HG03558 (cell line): ENCODE measurements around the gene UNC5B.

Source experiments
- ATAC-seq: cut with Tn5 transposase; IDR thresholded peaks from one replicate; pipeline ENCODE4 v1.9.1; 2021; ENCODE audit warnings: moderate number of reproducible peaks; ENCODE audit not compliant: unreplicated experiment; ENCODE audit errors: extremely low read depth

The UNC5B gene

DNA sequence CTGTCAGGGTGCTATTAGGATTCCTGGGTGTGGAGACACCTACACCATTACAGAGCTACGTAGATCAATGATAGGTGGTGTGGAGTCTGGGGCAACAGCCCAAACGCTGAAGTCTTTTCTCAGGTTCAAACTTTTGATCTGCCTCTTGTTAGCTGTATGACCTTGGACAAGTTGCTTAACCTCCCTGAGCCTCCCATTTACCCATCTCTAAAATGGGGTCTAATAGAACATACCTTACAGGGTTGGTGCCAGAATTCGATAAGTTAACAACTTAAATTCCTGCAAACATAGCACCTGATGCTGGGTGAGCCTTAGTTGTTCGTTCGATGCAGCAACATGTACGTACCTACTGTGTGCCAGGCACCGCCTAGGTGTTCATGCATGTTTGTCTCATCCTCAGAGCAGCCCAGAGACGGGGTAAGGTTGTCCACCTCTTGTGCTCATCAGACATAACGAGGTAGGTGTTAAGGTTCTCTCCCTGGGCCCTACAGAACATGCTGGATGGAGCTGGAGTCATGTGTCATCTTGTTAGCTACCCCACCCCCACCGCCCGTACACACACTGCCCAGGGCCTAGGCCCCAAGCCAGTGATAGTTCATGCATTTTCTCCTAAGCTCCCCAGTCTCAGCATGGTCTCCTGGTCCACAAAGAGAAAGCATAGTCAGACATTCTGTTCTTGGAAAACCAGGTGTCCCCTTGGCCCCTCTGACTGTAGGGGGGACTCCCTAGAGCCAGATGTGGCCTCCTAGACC is 65.7 kb downstream of the UNC5B start:
- ATAC-seq, result no peak

DNA sequence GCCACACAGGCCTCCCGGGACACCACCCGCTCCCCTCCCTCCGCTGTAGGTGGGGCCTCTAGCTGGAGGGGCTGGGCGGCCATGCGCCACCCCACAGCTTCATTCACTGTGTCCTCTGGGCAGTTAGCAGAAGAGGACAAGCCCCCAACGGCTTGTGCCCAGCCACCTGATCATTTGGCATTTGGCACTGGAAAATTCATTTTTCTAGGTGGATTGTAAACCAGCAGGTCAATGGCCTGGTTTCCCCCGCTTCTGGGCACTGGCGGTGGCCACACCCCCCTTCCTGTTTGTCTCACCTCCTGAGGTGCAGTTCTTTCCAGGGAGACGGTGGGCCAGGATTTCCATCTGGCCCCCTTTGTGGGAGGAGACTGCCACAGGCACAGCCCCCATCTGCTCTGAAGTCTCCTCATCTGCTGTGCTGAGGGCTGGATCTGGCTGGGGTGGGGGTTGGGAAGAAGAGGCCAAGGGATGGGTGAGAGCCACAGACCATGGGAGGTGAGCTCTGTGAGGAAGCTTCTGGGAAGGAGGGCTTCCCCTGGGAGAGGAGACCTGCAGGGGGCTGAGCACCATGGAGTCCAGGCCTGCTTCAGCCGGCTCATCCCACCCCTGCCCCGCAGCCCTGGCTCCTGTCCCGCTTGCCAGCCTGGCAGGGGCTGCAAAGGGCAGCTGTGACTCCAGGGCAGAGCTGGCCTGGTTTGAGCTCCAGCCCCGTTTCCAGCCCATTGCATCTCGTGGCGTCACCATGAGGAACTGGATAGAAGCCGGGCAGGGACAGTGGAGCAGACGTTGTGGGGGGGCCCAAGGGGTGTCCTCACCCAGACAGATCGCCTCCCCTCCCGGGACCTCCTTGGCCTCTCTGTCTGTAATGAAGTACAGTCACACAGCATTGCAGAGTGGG is 66.6 kb downstream of the UNC5B start:
- no peak for ATAC-seq

GRCh38 chr10:71279590-71280170 is 67.3 kb downstream of the UNC5B start:
- no peak for ATAC-seq

DNA sequence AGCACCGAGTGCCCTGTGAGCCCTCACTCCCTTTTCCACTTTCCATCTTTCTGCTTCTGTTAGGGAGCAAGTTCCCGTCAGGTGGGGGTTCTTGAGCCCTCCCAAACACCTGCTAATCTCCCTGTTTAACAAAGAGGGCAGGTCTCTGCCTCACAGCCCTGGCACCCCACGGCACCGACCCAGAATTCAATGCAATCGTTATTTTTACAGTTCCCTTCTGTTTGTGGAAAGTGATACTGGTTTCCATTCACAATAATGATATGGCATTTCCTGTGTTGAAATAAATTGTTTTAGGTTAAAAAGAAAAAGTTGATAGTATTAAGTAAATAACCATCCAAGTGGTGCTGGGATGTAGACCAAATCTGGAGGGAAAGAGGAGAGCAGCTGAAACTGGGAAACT is 67.8 kb downstream of the UNC5B start:
- ATAC-seq, result no peak

DNA sequence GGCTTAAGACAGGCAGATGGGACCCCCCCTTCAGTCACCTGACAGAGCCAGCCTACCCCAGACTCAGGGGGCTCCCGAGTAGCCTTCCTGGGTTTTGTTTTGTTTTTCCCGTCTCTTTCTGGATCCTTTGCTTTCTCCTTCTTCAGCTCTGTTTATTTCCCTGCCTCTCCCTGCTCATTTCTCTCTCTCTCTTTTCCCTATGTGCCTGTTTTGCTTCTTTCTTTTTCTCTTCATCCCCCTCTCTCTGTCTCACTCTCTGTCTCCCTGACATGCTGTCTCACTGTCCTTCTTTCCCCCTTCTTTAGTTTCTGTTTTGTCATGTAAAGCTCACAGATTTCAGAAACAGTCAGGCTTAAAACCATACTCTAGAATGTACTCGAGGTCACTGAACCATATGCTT is 68.5 kb downstream of the UNC5B start:
- ATAC-seq, result no peak

GRCh38 chr10:71281646-71282322 is 69.4 kb downstream of the UNC5B start:
- ATAC-seq, result no peak

DNA sequence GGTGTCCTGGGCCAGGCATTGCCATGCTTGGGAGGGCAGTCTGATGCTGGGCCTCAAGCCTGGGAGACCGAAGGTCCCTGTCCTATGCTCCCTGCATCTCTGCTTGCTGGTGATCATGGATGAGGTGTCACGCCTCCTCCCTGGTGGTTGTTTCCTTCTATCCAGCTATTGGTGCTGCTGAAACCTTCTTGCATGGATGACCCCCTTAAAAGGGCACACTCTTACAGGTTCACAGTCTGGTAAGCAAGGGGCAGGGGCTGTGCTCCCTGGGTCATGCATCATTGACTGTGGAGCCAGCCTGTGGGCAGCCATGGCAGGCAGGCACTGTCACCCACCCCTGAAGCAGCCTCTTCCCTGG is 69.9 kb downstream of the UNC5B start:
- no peak for ATAC-seq

DNA sequence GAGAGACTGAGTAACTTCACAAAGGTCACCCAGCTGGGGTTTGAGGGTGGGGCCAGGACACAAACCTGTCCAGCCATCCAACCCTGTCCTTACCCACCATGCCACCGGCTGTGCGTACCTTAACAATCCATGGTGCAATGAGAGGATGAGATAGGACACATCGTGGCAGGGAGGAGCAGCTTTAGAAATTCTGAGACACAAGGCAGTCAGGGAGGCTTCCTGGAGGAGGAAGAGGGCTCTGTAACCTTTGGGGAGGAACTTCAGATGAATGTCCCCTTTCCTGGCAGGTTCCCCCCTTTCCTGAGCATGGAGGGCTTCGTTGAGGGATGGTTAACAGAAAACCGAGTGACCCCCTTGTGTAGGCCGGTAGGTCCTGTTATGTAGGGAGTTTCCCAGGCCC is 71.0 kb downstream of the UNC5B start:
- no peak for ATAC-seq

DNA sequence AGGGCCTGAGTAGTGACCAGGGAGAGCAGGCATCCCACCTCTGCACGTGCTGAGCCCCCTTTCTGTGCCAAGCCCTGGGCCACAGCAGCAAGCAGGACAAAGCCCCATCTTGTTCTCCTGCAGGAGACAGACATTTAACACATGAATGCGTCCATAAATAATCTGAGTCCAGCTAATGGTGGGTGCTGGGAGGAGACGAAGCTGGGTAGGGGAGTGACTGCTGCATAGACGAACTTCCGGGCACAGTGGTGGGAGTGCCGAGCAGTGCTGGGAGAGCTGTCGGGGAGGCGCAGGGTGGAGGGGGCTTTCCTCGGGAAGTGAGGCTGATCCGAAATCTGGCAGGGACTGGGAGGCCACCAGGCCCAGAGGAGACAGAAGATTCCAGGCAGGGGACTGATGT is 71.5 kb downstream of the UNC5B start:
- no peak for ATAC-seq

DNA sequence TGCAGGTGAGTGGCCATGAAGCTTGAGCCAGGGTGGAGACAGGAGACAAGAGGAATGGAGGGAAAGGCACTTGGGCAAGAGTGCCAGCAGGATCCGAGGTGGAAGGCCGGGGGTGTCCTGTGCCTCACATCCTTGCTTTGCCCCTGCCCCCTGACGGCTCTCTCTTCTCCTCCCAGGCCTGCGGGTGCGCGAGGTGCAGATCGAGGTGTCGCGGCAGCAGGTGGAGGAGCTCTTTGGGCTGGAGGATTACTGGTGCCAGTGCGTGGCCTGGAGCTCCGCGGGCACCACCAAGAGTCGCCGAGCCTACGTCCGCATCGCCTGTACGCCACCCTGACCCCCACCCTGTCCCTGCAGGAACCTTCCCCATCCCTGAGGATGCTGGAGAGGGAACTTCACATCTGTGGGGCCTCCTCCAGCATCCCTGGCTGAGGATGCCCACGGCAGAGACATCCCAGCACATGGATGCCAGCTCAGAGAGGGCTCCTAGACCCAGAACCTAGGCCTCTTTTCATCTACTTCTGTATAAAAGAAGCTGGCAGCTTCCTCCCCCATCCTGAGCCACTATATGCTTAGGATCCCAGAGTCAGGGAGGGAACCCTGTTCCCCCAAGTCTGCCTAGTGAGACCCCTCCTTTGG is 72.3 kb downstream of the UNC5B start:
- ATAC-seq, result no peak

DNA sequence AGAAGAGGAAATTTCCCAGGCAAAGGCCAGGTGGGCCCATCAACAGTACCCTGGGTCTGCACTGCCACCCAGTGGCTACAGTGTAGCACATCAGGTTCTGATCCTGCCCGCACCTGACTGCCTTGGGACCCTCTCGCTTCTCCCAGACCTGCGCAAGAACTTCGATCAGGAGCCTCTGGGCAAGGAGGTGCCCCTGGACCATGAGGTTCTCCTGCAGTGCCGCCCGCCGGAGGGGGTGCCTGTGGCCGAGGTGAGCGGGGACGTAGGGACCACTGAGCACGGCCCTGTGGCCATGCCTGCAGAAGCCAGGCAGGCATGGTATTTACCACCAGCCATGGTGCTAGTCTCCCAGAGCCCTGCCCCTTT is 72.8 kb downstream of the UNC5B start:
- ATAC-seq, result no peak

- no peak for ATAC-seq
Measured at GRCh38 chr10:71285986-71286385, 73.6 kb downstream of the UNC5B start.

- no peak for ATAC-seq
Measured at GRCh38 chr10:71286521-71287294, 74.3 kb downstream of the UNC5B start.

- no peak for ATAC-seq
Measured at GRCh38 chr10:71287456-71287855, 75.1 kb downstream of the UNC5B start.

- ATAC-seq, result no peak
Measured at GRCh38 chr10:71288461-71288860, 76.1 kb downstream of the UNC5B start.

GRCh38 chr10:71289421-71290130 is 77.2 kb downstream of the UNC5B start:
- ATAC-seq, result no peak

- no peak for ATAC-seq
Measured at GRCh38 chr10:71290331-71290730, 78.0 kb downstream of the UNC5B start.

- ATAC-seq, result no peak
Measured at GRCh38 chr10:71290806-71291527, 78.6 kb downstream of the UNC5B start.
